OCI-LY3 (cell line): ENCODE data around the gene ZNF546.
"Not testable (repeated sequence)": the region's sequence is repeated elsewhere in the genome, so short reads cannot be mapped to it uniquely, and the experiment has no call there.

ENCODE experiments used
- EZH2phosphoT487 ChIP-seq: fragments of 200-600 bp; shearing (Covaris generic); IDR thresholded peaks from 2 replicates; pipeline ENCODE4 v1.6.1; 2018; ENCODE audit warnings: antibody characterized with exemption, mixed run types, low read depth
- TF ChIP-seq, protein P1 (sequence below): fragments of 200-600, 300-600 bp; sonication (generic); IDR thresholded peaks from 2 replicates; pipeline ENCODE4 v1.5.1; 2014; ENCODE audit warnings: antibody characterized with exemption, low read length, low read depth

DNA sequence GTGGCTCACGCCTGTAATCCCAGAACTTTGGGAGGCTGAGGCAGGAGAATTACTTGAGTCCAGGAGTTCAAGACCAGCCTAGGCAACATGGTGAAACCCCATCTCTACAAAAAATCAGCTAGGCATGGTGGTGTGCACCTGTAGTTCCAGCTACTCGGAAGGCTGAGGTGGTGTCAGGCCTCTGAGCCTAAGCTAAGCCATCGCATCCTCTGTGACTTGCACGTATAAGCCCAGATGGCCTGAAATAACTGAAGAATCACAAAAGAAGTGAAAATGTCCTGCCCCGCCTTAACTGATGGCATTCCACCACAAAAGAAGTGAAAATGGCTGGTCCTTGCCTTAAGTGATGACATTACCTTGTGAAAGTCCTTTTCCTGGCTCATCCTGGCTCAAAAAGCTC is 39.0 kb upstream of the ZNF546 start:
- TF ChIP-seq, protein P1, sequence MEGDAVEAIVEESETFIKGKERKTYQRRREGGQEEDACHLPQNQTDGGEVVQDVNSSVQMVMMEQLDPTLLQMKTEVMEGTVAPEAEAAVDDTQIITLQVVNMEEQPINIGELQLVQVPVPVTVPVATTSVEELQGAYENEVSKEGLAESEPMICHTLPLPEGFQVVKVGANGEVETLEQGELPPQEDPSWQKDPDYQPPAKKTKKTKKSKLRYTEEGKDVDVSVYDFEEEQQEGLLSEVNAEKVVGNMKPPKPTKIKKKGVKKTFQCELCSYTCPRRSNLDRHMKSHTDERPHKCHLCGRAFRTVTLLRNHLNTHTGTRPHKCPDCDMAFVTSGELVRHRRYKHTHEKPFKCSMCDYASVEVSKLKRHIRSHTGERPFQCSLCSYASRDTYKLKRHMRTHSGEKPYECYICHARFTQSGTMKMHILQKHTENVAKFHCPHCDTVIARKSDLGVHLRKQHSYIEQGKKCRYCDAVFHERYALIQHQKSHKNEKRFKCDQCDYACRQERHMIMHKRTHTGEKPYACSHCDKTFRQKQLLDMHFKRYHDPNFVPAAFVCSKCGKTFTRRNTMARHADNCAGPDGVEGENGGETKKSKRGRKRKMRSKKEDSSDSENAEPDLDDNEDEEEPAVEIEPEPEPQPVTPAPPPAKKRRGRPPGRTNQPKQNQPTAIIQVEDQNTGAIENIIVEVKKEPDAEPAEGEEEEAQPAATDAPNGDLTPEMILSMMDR, result not testable (repeated sequence)
- TF ChIP-seq EZH2phosphoT487, result not testable (repeated sequence)
